HG02571 (cell line): Measurements from ENCODE around the gene EIF2AK2.

Source experiments
- ATAC-seq: cut with Tn5 transposase; IDR thresholded peaks from one replicate; pipeline ENCODE4 v1.9.1; 2021; ENCODE audit warnings: mild to moderate bottlenecking, moderate library complexity; ENCODE audit not compliant: unreplicated experiment

EIF2AK2 gene

DNA sequence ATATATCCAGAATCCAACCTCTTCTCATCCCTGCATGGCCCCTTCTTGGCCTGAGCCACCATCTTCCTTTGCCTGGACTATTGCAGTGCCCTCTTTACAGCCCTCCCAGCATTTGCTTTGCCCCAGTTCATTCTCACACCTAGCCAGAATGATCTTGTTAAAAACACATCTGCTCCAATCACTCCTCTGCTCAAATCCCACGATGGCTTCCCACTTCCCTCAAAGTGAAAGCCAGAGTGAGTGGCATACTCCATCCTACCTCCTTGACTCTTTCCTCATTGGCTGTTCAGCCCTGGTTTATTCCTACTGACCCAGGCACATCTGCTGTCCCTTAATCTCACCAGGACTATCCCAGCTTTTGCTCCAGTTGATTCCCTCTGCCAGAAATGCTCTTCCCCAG is 17.0 kb upstream of the EIF2AK2 start:
- no peak for ATAC-seq

DNA sequence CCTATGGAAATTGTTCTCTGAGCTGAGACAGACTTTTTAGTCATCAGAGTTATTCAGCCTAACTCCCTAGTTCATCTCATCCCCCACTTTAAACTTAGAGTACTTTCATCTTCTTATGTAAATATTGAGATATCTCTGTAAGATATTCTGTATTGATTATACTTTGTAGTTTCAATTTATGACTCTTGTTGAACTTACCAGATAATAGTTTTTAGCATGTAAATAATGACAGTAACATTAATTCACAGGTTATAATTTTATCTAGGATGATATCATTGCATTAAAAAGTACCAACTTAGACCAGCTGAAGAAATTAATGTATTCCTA is 14.8 kb upstream of the EIF2AK2 start:
- no peak for ATAC-seq

DNA sequence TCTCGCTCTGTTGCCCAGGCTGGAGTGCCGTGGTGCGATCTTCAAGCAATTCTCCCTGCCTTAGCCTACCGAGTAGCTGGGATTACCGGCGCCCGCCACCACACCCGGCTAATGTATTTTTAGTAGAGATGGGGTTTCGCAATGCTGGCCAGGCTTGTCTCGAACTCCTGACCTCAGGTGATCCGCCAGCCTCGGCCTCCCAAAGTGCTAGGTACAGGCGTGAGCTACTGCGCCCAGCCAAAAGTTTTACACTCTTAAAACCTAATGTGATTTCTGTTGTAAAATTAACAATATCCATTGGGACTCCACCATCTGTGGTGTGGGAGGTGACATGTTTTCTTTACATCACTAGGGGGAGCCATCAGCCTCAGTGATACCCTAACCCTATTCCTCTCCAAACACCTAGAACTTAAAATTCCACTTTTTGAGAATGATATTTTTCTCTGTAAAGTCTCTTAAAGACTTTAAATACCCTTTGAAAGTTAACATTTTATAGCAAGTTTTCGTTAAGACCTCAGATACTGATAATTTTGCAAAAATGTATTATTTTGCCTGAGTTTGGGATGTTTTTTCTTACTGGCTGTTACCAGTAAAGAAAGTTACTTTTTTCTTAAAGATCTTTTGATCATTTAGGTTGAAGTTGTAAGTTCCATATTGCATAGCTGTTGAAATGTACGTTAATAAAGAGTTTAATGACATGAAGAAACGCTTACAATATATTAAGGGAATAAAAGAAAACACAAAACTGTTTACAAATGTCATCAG is 11.6 kb upstream of the EIF2AK2 start:
- no peak for ATAC-seq

DNA sequence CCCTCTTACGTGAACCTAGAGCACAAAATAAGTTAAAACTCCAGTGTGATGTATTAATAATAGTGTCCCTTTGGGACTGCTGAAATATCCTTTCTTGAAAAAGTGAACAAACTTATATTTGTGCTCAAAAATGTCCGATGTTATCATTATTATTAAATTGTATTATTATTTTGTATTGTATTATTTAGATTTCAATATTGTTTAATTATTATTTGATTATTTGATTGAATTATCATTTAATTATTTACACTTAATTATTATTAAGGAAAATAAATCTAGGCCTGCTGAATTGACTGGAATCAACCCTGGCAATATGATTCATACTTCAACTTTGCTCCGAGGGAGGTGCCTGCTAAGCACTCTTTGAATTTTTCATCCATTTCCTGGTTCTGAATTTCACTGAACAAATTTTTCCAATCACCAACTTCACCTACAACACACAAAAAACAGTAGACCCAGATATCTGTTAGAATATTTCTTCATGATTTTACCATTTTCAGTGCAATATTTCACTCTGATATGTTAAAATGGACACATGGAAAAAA is 10.9 kb upstream of the EIF2AK2 start:
- no peak for ATAC-seq

DNA sequence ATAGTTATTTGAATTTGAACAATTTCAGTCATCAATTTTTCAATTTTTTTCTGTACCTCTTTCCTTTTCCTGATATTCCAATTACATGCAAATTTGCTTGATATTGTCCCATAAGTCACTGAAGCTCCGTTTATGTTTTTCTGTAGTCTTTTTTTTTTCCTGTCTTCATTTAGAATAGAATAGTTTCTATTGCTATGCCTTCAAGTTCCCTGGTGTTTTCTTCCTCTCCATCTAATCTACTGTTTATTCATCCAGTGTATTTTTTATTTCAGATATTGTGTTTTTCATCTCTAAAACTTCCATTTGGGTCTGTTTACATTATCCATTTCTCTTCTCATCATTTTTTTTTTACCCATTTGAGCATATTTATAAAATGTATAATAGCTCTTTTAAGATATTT is 8.0 kb upstream of the EIF2AK2 start:
- ATAC-seq = no peak

DNA sequence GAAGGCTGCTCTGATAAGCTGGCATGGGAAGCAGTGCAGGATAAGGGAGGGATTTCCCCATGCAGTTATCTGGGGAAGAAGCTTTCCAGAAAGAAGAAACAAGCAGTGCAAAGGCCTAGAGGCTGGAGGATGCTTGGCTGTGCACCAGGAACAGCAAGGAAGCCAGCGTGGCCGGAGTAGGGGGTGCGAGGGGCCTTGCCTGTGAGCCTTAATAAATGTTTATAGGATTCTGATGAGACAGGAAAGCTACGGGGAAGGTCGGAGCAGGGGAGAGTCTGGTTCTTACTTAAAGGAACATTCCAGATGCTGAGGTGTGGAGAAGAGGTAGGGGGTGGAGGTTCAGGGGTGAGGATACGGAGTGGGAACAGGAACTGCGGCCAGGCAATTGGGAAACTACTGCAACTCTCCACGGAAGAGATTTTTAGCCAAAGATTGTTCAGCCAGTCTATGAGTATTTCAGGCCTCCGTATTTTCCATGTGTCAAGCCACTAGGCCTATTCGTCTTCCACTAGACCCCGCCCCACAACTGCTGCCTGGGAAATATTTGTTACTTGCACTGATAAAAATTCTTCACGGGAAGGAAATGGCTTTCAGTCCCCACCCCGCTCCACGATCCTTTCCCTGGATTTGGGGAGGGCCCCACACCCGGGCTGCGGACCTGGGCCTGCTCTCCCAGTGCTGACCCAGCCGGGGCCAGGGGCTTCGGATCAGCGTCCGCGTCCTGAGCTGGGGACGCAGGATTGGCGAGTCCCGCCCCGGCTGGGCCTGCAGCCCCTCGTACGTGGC is 516 bp downstream of the EIF2AK2 start:
- ATAC-seq = peak; percentile 10

DNA sequence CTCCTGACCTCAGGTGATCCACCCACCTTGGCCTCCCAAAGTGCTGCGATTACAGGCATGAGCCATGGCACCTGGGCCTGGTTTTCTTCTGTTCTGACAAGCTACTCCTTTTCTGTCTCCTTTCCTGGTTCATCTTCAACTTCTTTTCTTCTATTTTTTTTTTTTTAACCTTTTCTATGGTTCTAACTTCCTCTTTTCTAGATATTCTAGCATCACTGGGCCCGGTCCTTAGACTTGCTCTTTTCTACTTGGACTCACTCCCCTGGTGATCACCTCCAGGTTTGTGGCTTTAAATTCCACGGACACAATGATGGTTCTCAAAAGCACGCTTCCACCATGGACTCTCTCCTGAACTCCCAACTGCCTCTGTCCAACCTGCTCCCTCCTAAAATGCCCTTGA is 2.0 kb downstream of the EIF2AK2 start:
- no peak for ATAC-seq

DNA sequence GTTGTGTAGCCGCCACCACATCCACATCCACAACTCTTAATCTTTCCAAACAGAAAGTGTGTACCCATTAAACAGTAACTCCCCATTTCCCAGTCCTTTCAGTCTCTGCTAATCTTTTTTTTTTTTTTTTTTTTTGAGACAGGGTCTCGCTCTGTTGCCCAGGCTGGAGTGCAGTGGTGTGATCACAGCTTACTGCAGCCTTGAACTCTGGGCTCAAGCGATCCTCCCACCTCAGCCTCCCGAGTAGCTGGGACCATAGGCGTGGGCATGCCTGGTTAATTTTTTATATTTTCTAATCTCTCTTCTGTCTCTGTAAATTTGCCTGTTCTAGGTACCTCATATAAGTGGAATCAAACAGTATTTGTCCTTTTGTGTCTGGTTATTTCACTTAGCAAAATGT is 3.6 kb downstream of the EIF2AK2 start:
- ATAC-seq = no peak

DNA sequence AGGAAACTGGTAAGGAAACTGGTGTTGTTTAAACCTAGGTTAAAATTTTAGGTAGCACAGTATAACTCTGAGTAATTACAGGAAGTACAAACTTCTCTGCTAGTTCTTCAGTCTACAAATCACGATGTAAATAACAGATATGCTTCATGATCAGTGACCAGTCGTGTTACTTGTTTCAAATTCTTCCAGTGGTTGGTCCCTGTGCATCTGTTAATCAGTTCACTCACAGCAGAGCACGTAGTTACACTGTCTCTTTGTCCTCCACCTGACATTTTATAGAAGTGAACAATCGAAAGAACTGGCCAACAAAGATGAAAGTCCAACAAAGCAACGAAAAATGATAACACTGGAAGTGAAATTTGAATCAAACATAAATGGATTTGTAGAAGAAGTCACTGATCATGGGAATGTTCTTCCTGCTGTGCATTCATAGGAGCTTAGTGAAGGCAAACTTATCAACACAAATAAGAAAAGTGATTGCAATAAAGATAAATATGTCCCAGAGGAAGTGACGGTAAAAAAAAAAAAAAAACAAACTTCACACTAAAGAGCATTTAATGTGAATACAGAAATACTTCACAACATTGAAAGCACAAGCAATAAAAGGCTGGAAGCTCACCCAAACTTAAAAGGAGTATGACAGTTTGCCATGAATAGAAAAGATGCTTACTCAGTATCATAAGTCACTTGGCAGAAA is 7.0 kb downstream of the EIF2AK2 start:
- ATAC-seq = no peak

DNA sequence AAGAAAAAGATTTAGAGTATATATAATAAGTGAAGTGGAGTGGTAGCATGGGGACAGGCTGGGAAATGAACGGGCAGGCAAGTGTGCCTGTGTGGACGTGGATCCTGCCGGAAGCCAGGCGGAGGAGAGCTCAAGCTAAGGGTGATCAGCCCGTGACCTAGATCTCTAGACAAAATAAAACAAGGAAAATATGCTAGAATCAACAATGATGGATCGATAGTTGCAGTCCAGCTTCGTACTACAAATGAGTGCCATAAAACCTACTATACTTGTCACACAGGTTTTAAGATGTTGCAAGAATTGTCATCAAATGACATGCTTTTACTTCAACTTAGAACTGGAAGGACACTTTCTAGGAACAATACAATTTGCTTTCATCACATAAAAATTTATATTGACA is 8.5 kb downstream of the EIF2AK2 start:
- ATAC-seq = no peak

DNA sequence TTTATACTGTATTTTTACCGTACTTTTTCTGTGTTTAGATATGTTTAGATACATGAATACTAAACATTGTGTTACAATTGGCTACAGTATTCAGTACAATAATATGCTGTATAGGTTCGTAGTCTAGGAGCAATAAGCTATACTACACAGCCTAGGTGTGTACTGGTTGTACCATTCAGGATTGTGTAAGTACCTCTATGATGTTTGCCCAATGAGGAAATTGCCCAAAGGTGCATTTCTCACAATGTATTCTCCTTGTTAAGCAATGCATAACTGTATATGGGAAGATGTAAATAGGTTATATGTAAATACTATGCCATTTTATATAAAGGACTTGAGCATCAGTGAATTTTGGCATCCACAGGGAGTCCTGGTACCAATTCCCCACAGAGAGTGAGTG is 10.7 kb downstream of the EIF2AK2 start:
- no peak for ATAC-seq

DNA sequence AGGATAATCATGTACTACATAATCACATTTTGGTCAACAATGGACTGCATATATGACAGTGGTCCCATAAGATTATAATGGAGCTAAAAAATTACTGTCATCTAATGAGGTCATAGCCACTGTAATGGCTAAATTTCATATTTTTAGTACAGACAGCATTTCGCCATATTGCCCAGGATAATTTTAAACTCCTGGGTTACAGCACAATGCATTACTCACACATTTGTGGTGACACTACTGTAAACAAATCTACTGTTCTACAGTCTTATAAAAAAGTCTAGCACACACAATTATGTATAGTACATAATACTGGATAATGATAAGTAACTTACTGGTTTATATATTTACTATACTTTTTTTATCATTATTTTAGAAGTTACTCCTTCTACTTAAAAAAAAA is 12.8 kb downstream of the EIF2AK2 start:
- ATAC-seq = no peak

DNA sequence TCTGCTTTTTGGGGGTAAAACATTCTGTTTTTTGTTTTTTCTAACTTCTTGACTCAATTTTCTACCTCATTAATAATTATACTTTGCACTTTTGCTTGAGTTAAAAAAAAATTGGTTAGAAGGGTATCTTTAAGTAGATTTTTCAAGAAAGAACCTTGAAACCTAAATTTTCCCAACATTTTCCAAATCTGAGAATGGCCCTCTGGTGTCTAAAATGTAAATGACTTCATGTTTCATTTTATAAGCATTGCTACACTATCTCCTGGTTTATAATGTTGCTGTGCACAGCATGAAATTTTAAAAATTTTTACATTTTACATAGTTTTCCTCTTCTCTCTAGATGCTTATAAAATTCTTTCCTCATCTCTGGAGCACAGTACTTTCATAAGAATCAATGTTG is 14.2 kb downstream of the EIF2AK2 start:
- no peak for ATAC-seq

DNA sequence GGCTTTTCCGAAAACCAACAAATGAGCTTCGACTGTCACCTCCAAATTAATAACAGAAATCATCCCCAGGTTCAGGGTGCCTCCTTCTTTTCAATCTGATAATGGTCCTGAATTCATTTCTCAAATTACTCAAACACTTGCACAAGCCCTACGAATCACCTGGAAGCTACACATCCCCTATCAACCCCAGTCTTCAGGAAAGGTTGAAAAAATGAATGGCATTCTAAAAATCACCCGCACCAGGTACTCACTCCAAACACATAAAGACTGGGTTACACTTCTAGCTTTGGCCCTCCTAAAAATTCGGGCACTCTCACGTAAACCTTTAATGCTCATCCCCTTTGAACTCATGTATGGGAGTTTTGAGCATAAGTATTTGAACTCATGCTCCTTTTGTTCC is 23.9 kb downstream of the EIF2AK2 start:
- no peak for ATAC-seq

DNA sequence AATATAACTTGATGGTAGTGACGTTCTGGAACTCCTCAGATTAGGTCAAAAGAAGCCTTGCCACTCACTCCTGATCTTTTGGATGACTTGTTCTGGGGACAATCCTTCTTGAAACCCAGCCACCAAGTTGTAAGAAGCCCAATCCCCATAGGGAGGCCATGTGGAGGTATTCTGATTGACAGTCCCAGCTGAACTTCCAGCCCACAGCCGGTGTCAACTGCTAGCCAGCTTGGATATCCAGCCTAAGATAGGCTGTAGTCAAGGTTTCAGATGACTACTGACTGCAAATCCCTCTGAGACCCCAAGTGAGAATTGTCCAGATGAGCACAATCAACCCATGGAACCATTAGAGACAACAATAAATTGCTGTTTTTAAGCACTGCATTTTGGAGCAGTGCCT is 31.4 kb downstream of the EIF2AK2 start:
- ATAC-seq = no peak

DNA sequence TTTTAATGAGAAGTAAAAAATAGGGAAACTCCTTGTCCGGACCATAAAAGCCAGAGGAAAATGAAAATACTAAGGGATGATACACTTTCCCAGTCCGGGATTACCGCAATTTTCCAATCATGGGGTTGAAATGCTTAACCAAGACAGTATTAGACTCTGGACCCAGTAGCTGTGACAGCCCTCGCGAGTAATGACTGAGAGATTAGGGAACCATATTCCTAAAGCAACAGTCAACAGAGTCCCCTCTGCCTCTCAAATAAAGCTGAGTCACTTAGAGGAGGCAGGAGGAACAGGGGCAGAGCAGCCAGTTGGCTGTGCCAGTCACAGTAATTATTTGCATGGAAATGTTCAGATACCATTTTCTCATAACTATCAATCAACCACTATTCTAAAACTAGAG is 37.6 kb downstream of the EIF2AK2 start:
- ATAC-seq = no peak

DNA sequence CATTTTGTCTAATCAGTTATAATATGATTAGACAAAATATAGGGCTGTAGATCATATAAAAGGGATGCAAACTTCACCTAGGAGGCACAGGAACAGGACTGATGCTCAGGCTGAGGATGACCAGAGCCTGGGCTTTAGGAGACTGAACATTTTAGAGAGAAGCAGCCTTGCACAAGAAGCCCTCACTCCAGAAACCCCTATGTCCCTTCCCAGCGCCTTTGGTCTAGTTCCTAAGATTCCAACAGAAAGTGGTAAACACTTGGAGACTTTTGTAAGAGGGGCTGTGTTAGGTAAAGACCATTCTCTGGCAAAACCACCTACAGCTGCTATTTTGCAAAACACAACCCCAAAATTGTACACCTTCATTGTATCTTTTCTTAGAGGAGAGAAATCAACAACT is 39.2 kb downstream of the EIF2AK2 start:
- ATAC-seq = no peak

DNA sequence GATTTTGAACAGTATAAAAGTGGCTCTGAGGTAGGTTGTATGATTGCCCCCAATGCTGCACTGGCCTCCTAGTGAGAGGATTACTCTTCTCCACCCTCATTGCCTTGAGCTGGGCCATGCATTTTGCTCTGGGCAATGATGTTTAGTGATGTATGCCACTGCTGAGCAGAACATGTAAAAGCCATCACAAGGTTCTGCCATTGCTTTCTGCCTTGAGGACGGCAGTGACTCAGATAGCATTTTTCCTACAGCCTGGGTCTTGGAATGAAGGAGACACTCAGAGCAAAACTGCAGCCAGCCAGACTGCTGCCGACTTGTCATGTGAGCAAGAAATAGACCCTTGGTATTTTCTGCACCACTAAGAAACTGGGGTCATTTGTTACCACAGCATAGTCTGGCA is 44.8 kb downstream of the EIF2AK2 start:
- ATAC-seq = no peak

DNA sequence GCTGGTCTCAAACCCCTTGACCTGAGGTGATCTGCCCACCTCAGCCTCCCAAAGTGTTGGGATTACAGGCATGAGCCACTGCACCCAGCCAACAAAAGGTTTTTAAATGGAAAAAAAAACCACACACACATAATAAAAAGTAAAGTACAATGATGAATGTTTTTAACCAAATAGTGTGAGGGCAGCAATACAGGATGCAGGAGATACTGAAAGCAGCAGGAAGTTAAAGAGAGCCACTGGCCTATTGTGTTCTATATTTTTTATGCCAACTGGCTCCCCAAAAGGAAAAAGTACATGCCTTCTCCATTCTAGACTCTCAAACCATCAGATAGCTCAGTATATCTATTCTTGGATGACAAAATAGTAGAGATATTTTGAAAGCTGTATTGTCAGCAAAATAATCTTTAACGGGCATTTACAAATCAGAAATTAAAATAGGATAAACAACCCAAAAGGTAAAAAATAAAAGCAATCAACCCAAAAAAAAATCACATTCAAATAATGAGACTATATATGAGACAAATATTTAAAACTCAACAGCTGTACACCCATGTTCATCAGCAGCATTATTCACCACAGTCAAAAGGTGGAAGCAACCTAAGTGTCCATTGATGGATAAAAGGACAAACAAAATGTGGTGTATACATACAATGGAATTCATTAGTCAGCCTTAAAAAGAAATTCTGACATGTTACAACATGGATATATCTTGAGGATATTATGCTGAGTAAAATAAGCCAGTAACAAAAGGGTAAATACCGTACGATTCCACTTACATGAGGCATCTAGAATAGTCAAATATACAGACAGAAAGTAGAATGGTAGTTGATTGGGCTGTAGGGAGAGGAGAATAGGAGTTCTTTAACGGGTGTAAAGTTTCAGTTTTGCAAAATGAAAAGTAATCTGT is 46.2 kb downstream of the EIF2AK2 start:
- ATAC-seq = no peak

DNA sequence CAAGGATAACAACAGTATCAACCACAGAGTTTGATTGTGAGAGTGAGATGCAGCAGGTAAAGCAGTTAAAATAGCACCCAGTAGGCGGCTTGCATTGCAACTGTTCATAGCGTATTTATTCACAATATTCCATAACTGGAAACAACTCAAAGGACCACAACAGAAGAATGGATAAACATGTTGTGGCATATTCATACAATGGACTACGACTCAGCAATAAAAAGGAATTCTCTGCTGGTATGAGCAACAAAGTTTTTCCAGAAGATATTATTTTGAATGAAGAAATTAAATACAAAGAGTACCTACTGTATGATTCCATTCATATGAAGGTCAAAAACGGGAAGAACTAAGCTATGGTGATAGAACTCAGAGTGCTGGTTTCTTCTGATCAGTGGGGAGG is 47.3 kb downstream of the EIF2AK2 start:
- no peak for ATAC-seq

DNA sequence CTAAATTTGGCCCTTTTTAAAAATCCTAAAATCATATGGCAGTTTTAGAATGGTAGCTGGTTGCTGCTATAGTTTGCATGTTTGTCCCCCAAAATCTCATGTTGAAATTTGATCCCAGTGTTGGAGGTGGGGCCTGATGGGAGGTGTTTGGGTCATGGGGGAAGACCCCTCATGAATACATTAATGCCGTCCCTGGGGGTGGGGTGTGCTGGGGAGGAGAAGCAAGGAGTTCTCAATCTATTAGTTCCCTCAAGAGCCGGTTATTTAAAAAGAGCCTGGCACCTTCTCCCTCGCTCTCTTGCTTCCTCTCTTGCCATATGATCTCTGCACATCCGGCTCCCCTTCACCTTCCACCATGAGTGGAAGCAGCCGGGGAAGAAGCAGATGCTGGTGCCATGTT is 51.6 kb downstream of the EIF2AK2 start:
- no peak for ATAC-seq
